Neural cell (in vitro differentiated cells): ENCODE measurements around the gene BUB3. TPM values are rescaled to one million over a fixed set of nuclear protein-coding genes. Genes with fewer than 3 reads are reported as not detected.

Experiments used
- H2AFZ ChIP-seq: fragments of 200-600, 300-800 bp; sonication (generic), shearing (Covaris generic); 2 replicates; pipeline ENCODE4 v1.6.0; 2014; ENCODE audit warnings: low read depth, mild to moderate bottlenecking, antibody characterized with exemption, low read length, moderate library complexity
- H3F3A ChIP-seq: fragments of 200-600 bp; shearing (Covaris generic); 2 replicates; pipeline ENCODE4 v1.6.1; 2016; ENCODE audit warnings: mild to moderate bottlenecking, moderate library complexity, mixed read lengths, antibody characterized with exemption, low read length; ENCODE audit not compliant: insufficient read depth, poor library complexity, severe bottlenecking
- H3K27ac ChIP-seq: fragments of 200-600, 300-800 bp; sonication (generic), shearing (Covaris generic); 2 replicates; pipeline ENCODE4 v1.5.1; 2014; ENCODE audit warnings: mild to moderate bottlenecking, low read length, moderate library complexity
- H3K27me3 ChIP-seq: fragments of 300-800, 200-600 bp; sonication (generic), shearing (Covaris generic); 2 replicates; pipeline ENCODE4 v1.6.0; 2014; ENCODE audit warnings: mild to moderate bottlenecking, low read depth, low read length, moderate library complexity; ENCODE audit not compliant: insufficient read depth
- H3K36me3 ChIP-seq: fragments of 300-800, 200-600 bp; sonication (generic), shearing (Covaris generic); 2 replicates; pipeline ENCODE4 v1.5.1; 2014; ENCODE audit warnings: mild to moderate bottlenecking, antibody characterized with exemption, low read length, moderate library complexity; ENCODE audit not compliant: insufficient read depth
- H3K4me2 ChIP-seq: fragments of 300-800, 200-600 bp; sonication (generic), shearing (Covaris generic); 2 replicates; pipeline ENCODE4 v1.6.0; 2014; ENCODE audit warnings: mild to moderate bottlenecking, low read length
- H3K4me3 ChIP-seq: fragments of 300-800, 200-600 bp; sonication (generic), shearing (Covaris generic); 2 replicates; pipeline ENCODE4 v1.5.1; 2014; ENCODE audit warnings: mild to moderate bottlenecking, low read length, moderate library complexity
- H3K79me2 ChIP-seq: fragments of 200-600 bp; shearing (Covaris generic); replicated peaks from 2 replicates; pipeline ENCODE4 v1.6.0; 2014; ENCODE audit warnings: mild to moderate bottlenecking, low read length, moderate library complexity; ENCODE audit not compliant: insufficient read depth
- H3K9ac ChIP-seq: fragments of 300-800, 200-600 bp; sonication (generic), shearing (Covaris generic); 2 replicates; pipeline ENCODE4 v1.6.1; 2016; ENCODE audit warnings: mild to moderate bottlenecking, low read length, mixed read lengths
- H3K9me2 ChIP-seq: fragments of 200-600 bp; shearing (Covaris generic); 2 replicates; pipeline ENCODE4 v1.6.1; 2016; ENCODE audit warnings: mild to moderate bottlenecking, low read length, mixed read lengths; ENCODE audit not compliant: insufficient read depth
- H3K9me3 ChIP-seq: fragments of 200-600, 300-800 bp; sonication (generic), shearing (Covaris generic); 2 replicates; pipeline ENCODE4 v1.6.1; 2016; ENCODE audit warnings: mild to moderate bottlenecking, mixed run types, low read length, moderate library complexity, mixed read lengths
- H4K20me1 ChIP-seq: fragments of 200-600 bp; shearing (Covaris generic); 2 replicates; pipeline ENCODE4 v1.6.1; 2016; ENCODE audit warnings: mild to moderate bottlenecking, mixed run types; ENCODE audit not compliant: insufficient read depth
- EP300 ChIP-seq: fragments of 450-650 bp; conservative IDR thresholded peaks from 2 replicates; pipeline ENCODE4 v1.6.1; 2014; ENCODE audit warnings: antibody characterized with exemption, mild to moderate bottlenecking, moderate library complexity; ENCODE audit not compliant: poor library complexity, severe bottlenecking
- EZH2 ChIP-seq: fragments of 200-600, 300-800 bp; shearing (Covaris generic), sonication (generic); IDR thresholded peaks from 2 replicates; pipeline ENCODE4 v1.6.1; 2014; ENCODE audit warnings: antibody characterized with exemption, low read length, borderline replicate concordance, mild to moderate bottlenecking; ENCODE audit not compliant: insufficient read depth, poor library complexity, severe bottlenecking
- MXI1 ChIP-seq: fragments of 450-650 bp; conservative IDR thresholded peaks from 2 replicates; pipeline ENCODE4 v1.6.1; 2014; ENCODE audit warnings: antibody characterized with exemption, mild to moderate bottlenecking; ENCODE audit not compliant: poor library complexity, severe bottlenecking
- POLR2AphosphoS5 ChIP-seq: IDR thresholded peaks from 2 replicates; pipeline ENCODE4 v1.6.1; 2012
- RAD21 ChIP-seq: fragments of 450-650 bp; conservative IDR thresholded peaks from 2 replicates; pipeline ENCODE4 v1.6.1; 2014; ENCODE audit warnings: antibody characterized with exemption, mild to moderate bottlenecking, moderate library complexity
- SMC3 ChIP-seq: fragments of 450-650 bp; conservative IDR thresholded peaks from 2 replicates; pipeline ENCODE4 v1.6.1; 2014; ENCODE audit warnings: antibody characterized with exemption, mild to moderate bottlenecking, moderate library complexity; ENCODE audit not compliant: poor library complexity
- TAF1 ChIP-seq: IDR thresholded peaks from 2 replicates; pipeline ENCODE4 v1.6.1; 2012; ENCODE audit warnings: low read depth
- polyA plus RNA-seq: library from polyadenylated mRNA; depleted of rRNA; stranded (reverse); fragments of >200 nt; gene quantifications from 2 replicates; pipeline ENCODE4 v1.2.3, GENCODE V29; 2014
- TF ChIP-seq, protein P1 (sequence below): IDR thresholded peaks from 2 replicates; pipeline ENCODE4 v1.6.1; 2012; ENCODE audit warnings: borderline replicate concordance
- TF ChIP-seq, protein P2 (sequence below): fragments of 450-650 bp; IDR thresholded peaks from 2 replicates; pipeline ENCODE4 v1.5.1; 2014; ENCODE audit warnings: antibody characterized with exemption, mild to moderate bottlenecking, moderate library complexity; ENCODE audit not compliant: poor library complexity, severe bottlenecking

Gene BUB3
- polyA plus RNA-seq, 1 donor from 2014 or later = 162 TPM

DNA sequence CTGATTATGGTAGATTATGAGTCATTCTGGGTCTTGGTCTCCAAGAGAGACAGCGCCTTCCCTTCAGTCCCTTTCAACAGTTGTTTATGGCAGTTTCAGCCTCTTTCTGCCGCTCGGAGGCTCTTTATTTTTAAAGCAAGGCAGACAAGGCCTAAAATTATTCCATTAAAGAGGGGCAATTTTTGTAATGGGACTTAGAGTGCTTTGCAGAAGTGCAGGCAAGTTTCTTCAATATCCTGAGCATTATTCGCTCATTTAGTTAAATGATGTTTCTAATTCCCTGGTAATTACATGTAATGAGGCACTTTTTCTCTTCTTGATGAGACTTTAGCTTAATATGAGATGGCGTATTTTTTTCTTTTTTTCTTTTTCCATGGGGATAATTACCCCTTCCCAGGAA, 33.6 kb downstream of the BUB3 start:
- no peak overlapping the region for H3K9ac ChIP-seq

DNA sequence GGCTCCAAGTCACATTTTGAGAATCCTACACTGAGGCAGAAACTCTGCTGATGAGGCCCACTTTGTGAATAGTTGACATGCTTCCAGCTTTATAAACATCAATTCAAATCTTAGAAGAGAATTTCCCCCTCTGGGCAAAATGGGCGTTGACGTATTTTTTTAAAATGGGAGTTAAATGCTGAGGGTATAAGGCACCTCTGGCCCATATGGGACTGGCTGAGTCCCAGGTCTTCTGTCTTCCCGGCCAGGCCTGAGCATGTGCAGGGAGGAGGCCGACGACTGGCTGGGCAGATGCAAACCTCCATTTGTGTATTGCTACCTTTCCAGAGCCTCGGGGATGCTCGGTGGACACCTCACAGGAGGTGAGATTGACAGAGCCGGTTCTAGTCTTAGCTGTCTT, 37.7 kb downstream of the BUB3 start:
- Histone ChIP-seq H2AFZ (no peak overlapping the region), H3K4me2 (no peak overlapping the region), H3K9ac (no peak overlapping the region), H3K27me3 (no peaks in the 10 kb centered on the region), H3K79me2 (no peaks in the 10 kb centered on the region), H4K20me1 (no peaks in the 10 kb centered on the region), H3F3A (no peaks in the 10 kb centered on the region), H3K36me3 (no peaks in the 10 kb centered on the region), H3K9me2 (no peaks in the 10 kb centered on the region), H3K9me3 (no peaks in the 10 kb centered on the region), H3K27ac (no peak overlapping the region), H3K4me3 (no peak overlapping the region)
- TF ChIP-seq MXI1 (no peak), EZH2 (no peak), RAD21 (no peak), EP300 (no peak), POLR2AphosphoS5 (no peak), SMC3 (no peak)
- TF ChIP-seq, protein P1, sequence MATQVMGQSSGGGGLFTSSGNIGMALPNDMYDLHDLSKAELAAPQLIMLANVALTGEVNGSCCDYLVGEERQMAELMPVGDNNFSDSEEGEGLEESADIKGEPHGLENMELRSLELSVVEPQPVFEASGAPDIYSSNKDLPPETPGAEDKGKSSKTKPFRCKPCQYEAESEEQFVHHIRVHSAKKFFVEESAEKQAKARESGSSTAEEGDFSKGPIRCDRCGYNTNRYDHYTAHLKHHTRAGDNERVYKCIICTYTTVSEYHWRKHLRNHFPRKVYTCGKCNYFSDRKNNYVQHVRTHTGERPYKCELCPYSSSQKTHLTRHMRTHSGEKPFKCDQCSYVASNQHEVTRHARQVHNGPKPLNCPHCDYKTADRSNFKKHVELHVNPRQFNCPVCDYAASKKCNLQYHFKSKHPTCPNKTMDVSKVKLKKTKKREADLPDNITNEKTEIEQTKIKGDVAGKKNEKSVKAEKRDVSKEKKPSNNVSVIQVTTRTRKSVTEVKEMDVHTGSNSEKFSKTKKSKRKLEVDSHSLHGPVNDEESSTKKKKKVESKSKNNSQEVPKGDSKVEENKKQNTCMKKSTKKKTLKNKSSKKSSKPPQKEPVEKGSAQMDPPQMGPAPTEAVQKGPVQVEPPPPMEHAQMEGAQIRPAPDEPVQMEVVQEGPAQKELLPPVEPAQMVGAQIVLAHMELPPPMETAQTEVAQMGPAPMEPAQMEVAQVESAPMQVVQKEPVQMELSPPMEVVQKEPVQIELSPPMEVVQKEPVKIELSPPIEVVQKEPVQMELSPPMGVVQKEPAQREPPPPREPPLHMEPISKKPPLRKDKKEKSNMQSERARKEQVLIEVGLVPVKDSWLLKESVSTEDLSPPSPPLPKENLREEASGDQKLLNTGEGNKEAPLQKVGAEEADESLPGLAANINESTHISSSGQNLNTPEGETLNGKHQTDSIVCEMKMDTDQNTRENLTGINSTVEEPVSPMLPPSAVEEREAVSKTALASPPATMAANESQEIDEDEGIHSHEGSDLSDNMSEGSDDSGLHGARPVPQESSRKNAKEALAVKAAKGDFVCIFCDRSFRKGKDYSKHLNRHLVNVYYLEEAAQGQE = no peak
- TF ChIP-seq, protein P2, sequence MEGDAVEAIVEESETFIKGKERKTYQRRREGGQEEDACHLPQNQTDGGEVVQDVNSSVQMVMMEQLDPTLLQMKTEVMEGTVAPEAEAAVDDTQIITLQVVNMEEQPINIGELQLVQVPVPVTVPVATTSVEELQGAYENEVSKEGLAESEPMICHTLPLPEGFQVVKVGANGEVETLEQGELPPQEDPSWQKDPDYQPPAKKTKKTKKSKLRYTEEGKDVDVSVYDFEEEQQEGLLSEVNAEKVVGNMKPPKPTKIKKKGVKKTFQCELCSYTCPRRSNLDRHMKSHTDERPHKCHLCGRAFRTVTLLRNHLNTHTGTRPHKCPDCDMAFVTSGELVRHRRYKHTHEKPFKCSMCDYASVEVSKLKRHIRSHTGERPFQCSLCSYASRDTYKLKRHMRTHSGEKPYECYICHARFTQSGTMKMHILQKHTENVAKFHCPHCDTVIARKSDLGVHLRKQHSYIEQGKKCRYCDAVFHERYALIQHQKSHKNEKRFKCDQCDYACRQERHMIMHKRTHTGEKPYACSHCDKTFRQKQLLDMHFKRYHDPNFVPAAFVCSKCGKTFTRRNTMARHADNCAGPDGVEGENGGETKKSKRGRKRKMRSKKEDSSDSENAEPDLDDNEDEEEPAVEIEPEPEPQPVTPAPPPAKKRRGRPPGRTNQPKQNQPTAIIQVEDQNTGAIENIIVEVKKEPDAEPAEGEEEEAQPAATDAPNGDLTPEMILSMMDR = no peak

More for the DNA sequence above, 33.6 kb downstream of the BUB3 start:
- Histone ChIP-seq H4K20me1 (no peaks in the 10 kb centered on the region), H3F3A (no peaks in the 10 kb centered on the region), H3K9me2 (no peaks in the 10 kb centered on the region), H3K9me3 (peaks cover 3% of the 10 kb centered on the region), H3K4me3 (no peak overlapping the region), H3K27ac (no peak overlapping the region), H2AFZ (no peak overlapping the region), H3K79me2 (no peaks in the 10 kb centered on the region), H3K27me3 (no peaks in the 10 kb centered on the region), H3K4me2 (no peak overlapping the region), H3K36me3 (no peaks in the 10 kb centered on the region)
- TF ChIP-seq POLR2AphosphoS5 = no peak
- no peak for TF ChIP-seq TAF1
- no peak for TF ChIP-seq SMC3
- TF ChIP-seq MXI1 = no peak
- no peak for TF ChIP-seq EZH2
- TF ChIP-seq, protein P1 = no peak
